Esophagus (tissue), 2 donors: ENCODE data around the gene NPM3. TPM values are rescaled to one million over a fixed set of nuclear protein-coding genes. Genes with fewer than 3 reads are reported as not detected.

Experiments used
- H3K27ac ChIP-seq, 2 donors: one replicate each; pipeline ENCODE4 v1.5.1; 2013; ENCODE audit warnings: low read depth in 2 of 2, mild to moderate bottlenecking in 2 of 2, inconsistent platforms in 1 of 2, low read length in 1 of 2, moderate library complexity in 1 of 2
- H3K27me3 ChIP-seq, 2 donors: one replicate each; pipeline ENCODE4 v1.6.1; 2013; ENCODE audit warnings: low read length in 2 of 2, control low read depth in 1 of 2, mild to moderate bottlenecking in 1 of 2; ENCODE audit not compliant: insufficient read depth in 2 of 2, control insufficient read depth in 1 of 2
- H3K36me3 ChIP-seq, 2 donors: one replicate each; pipeline ENCODE4 v1.6.1; 2013; ENCODE audit warnings: low read length in 1 of 2; ENCODE audit not compliant: control insufficient read depth in 2 of 2, insufficient read depth in 2 of 2
- H3K4me1 ChIP-seq, 2 donors: one replicate each; pipeline ENCODE4 v1.6.1; 2013; ENCODE audit warnings: low read length in 1 of 2; ENCODE audit not compliant: control insufficient read depth in 2 of 2, insufficient read depth in 2 of 2
- H3K4me3 ChIP-seq, 2 donors: one replicate each; pipeline ENCODE4 v1.5.1; 2013; ENCODE audit warnings: low read length in 2 of 2, mild to moderate bottlenecking in 2 of 2, low read depth in 1 of 2, moderate library complexity in 1 of 2
- H3K9me3 ChIP-seq, 2 donors: one replicate each; pipeline ENCODE4 v1.6.1; 2013; ENCODE audit warnings: mild to moderate bottlenecking in 2 of 2, low read depth in 1 of 2, low read length in 1 of 2, moderate library complexity in 1 of 2; ENCODE audit not compliant: control insufficient read depth in 2 of 2, insufficient read depth in 1 of 2
- WGBS, 2 donors: extraction: QIAGEN DNeasy Blood & Tissue Kit; methylation state at CpG; one replicate each; pipeline ENCODE4 v1.1.7; 2013; 5-methylcytosine and 5-hydroxymethylcytosine counted together
- polyA plus RNA-seq, 2 donors: library from polyadenylated mRNA; stranded (reverse); fragments of 200-250 nt; gene quantifications; one replicate each; pipeline ENCODE4 v1.2.3, GENCODE V29; 2013
- donor health status: healthy with polysubstance abuse.
- donor health status: Bipolar disorder and iron deficiency.

The NPM3 gene
- polyA plus RNA-seq, 2 donors: 13.3 to 39.2 TPM

DNA sequence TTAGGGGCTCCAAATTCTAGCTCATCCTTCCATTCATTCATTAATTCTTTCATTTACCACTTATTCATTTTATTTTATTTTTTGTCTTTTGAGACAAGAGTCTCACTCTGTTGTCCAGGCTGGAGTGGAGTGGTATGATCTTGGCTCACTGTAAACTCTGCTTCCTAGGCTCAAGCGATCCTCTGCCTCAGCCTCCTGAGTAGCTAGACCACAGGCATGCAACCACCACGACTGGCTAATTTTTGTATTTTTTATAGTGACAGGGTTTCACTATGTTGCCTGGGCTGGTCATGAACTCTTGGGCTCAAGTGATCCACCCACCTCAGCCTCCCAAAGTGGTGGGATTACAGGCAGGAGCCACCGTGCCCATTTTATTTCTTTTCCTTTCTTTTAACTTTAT lies 39.0 kb downstream of the NPM3 start:
- Histone ChIP-seq H3K4me1 (no peaks in the 10 kb centered on the region), H3K27me3 (peaks cover 0 to 2% of the 10 kb centered on the region in 2 donors), H3K4me3 (no peak overlapping the region), H3K36me3 (no peaks in the 10 kb centered on the region), H3K9me3 (no peaks in the 10 kb centered on the region), H3K27ac (no peak overlapping the region)
- 79 to 86% methylated on average over 3 of the region's 3 CpGs for WGBS, 2 donors

- H3K36me3 ChIP-seq: no peaks in the 10 kb centered on the region
- H3K9me3 ChIP-seq: no peaks in the 10 kb centered on the region
- H3K27ac ChIP-seq: no peak overlapping the region
- no peak overlapping the region for H3K4me3 ChIP-seq
- peaks cover 0 to 2% of the 10 kb centered on the region in 2 donors for H3K27me3 ChIP-seq
- no peaks in the 10 kb centered on the region for H3K4me1 ChIP-seq
- WGBS, 2 donors: 48 to 50% methylated on average over 2 of the region's 2 CpGs
These were observed 41.3 kb downstream of the NPM3 start for GRCh38 chr10:101741938-101742337.

- Histone ChIP-seq H3K27me3 (no peaks in the 10 kb centered on the region), H3K9me3 (no peaks in the 10 kb centered on the region), H3K4me3 (no peak overlapping the region), H3K27ac (no peak overlapping the region), H3K4me1 (no peaks in the 10 kb centered on the region), H3K36me3 (no peaks in the 10 kb centered on the region)
- 70 to 80% methylated on average over 3 of the region's 3 CpGs for WGBS, 2 donors
These were observed 46.6 kb downstream of the NPM3 start for GRCh38 chr10:101736666-101737065.

GRCh38 chr10:101732096-101732495 lies 51.1 kb downstream of the NPM3 start:
- Histone ChIP-seq H3K27ac (no peak overlapping the region), H3K36me3 (no peaks in the 10 kb centered on the region), H3K4me1 (no peaks in the 10 kb centered on the region), H3K4me3 (no peak overlapping the region), H3K9me3 (no peaks in the 10 kb centered on the region), H3K27me3 (no peaks in the 10 kb centered on the region)
- 61 to 63% methylated on average over 1 of the region's 1 CpG for WGBS, 2 donors

Other genes starting within 250 kb of the NPM3 start
- 10 to 100 TPM; 13.5 to 24.0 TPM for gene POLL, start 195.2 kb downstream of the NPM3 start, polyA plus RNA-seq
- gene DPCD, start 195.1 kb downstream of the NPM3 start, polyA plus RNA-seq: 10 to 100 TPM; 17.3 to 28.3 TPM
- gene FBXW4, start 88.3 kb downstream of the NPM3 start, polyA plus RNA-seq: 10 to 100 TPM; 27.0 to 31.1 TPM
- not detected for gene FGF8, start 7.3 kb downstream of the NPM3 start, polyA plus RNA-seq
- gene OGA, start 35.0 kb upstream of the NPM3 start, polyA plus RNA-seq: 10 to 100 TPM; 40.0 to 47.1 TPM
- gene KCNIP2, start 60.4 kb upstream of the NPM3 start, polyA plus RNA-seq: 1 to 10 TPM in 1 of 2 donors, under 1 TPM in 1; 0.67 to 1.6 TPM